Activated T-cell treated with anti-CD3 and anti-CD28 coated beads, Interleukin-2, amount 50 U/mL, for 4 hours (primary cell): ENCODE results near the gene MRRF. TPM values are rescaled to one million over a fixed set of nuclear protein-coding genes. Genes with fewer than 3 reads are reported as not detected.
"Not testable (repeated sequence)": the region's sequence is repeated elsewhere in the genome, so short reads cannot be mapped to it uniquely, and the experiment has no call there.

Source experiments
- ATAC-seq, 2 donors: fragments of 200-7000 bp; cut with Tn5 transposase; one replicate each; pipeline ENCODE4 v1.10.0; 2021
- DNase-seq: peaks from one replicate; pipeline ENCODE4 v3.0.0-alpha.2; 2020
- H3K27me3 Mint-ChIP-seq: one replicate; pipeline ENCODE4 v1.8.0; 2021; ENCODE audit warnings: low read depth, mixed read lengths
- H3K36me3 Mint-ChIP-seq: one replicate; pipeline ENCODE4 v1.8.0; 2022; ENCODE audit warnings: mixed read lengths; ENCODE audit not compliant: insufficient read depth
- H3K4me1 Mint-ChIP-seq: one replicate; pipeline ENCODE4 v1.8.0; 2021; ENCODE audit warnings: low read depth, mixed read lengths
- H3K4me3 Mint-ChIP-seq: one replicate; pipeline ENCODE4 v1.8.0; 2021; ENCODE audit warnings: mild to moderate bottlenecking, moderate library complexity, mixed read lengths
- H3K9me3 Mint-ChIP-seq: one replicate; pipeline ENCODE4 v1.8.0; 2021; ENCODE audit warnings: mixed read lengths
- total RNA-seq, 3 donors: library from RNA; stranded (reverse); gene quantifications; one replicate each; pipeline ENCODE4 v1.2.1, GENCODE V29; 2021

MRRF gene
- total RNA-seq, 3 donors from 2014 or later, result 93.0 to 94.4 (median 93.3) TPM

- H3K9me3 Mint-ChIP-seq, DNase-seq, H3K36me3 Mint-ChIP-seq, H3K4me3 Mint-ChIP-seq, H3K27me3 Mint-ChIP-seq, ATAC-seq, H3K4me1 Mint-ChIP-seq: not testable (repeated sequence)
Observed at GRCh38 chr9:122363131-122363530, 98.4 kb downstream of the MRRF start.

GRCh38 chr9:122364117-122364782 lies 99.6 kb downstream of the MRRF start:
- no peaks in the 10 kb centered on the region for H3K36me3 Mint-ChIP-seq
- H3K4me1 Mint-ChIP-seq, result no peaks in the 10 kb centered on the region
- no peaks in the 10 kb centered on the region for H3K9me3 Mint-ChIP-seq
- peaks cover 3% of the 10 kb centered on the region for H3K27me3 Mint-ChIP-seq
- ATAC-seq, result no peak
- DNase-seq, result no peak
- no peak overlapping the region for H3K4me3 Mint-ChIP-seq

DNA sequence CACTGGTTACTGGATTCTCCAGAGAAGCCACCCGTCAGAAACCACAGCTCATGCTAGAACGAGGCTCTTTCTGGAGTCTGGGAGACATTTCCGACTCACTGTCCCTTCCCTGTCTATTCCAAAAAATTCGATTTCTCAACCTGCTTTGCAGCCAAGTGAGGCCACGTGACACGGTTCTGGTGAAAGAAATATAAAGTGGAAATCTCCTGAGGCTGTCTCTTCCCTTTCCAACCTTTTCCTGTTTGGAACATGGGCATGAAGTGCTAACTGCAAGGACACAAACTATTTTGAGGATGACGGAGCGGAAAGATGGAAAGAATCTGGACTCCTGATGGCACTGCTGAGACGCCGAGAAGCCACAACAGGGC lies 100.1 kb downstream of the MRRF start:
- ATAC-seq (no peak), DNase-seq (no peak)
- no peak overlapping the region for H3K4me3 Mint-ChIP-seq
- no peaks in the 10 kb centered on the region for H3K36me3 Mint-ChIP-seq
- H3K27me3 Mint-ChIP-seq, result peaks cover 3% of the 10 kb centered on the region
- H3K4me1 Mint-ChIP-seq, result no peaks in the 10 kb centered on the region
- no peaks in the 10 kb centered on the region for H3K9me3 Mint-ChIP-seq

DNA sequence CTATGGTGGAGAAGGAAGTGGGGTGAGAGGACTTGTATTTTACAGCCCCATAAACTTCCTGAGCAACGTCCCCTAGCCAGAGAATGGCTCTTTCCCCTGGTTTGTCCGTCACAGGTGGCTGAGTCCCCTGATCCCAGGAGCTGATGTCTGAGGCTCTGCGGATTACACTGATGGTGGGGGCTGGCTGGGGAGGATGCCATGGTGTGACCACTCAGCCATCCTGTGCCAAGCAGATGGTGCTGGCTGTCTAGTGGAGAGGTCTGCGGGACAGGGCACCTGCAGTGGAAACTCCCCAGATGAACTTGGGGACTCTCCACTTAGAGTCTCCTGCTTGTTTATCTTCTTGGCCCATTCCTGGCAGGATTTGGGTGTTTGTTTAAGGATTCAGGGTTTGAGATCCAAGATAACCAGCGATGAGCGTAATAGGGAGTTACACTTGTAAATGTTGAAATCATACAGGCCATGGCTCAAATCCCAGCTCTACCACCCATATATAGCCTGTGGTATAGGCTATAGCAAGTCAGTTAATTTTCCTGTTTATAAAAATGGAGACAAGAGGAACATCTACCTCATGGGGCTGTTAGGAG lies 101.5 kb downstream of the MRRF start:
- H3K27me3 Mint-ChIP-seq, result peaks cover 10% of the 10 kb centered on the region
- H3K4me3 Mint-ChIP-seq, result no peak overlapping the region
- H3K4me1 Mint-ChIP-seq, result peaks cover 3% of the 10 kb centered on the region
- ATAC-seq, result no peak
- H3K9me3 Mint-ChIP-seq, result no peaks in the 10 kb centered on the region
- no peak for DNase-seq
- no peaks in the 10 kb centered on the region for H3K36me3 Mint-ChIP-seq

GRCh38 chr9:122367065-122367464 lies 102.4 kb downstream of the MRRF start:
- peaks cover 13% of the 10 kb centered on the region for H3K27me3 Mint-ChIP-seq
- H3K36me3 Mint-ChIP-seq, result no peaks in the 10 kb centered on the region
- no peak for ATAC-seq
- H3K4me3 Mint-ChIP-seq, result no peak overlapping the region
- peaks cover 9% of the 10 kb centered on the region for H3K4me1 Mint-ChIP-seq
- H3K9me3 Mint-ChIP-seq, result no peaks in the 10 kb centered on the region
- no peak for DNase-seq

- DNase-seq (no peak), ATAC-seq (no peak)
- no peaks in the 10 kb centered on the region for H3K36me3 Mint-ChIP-seq
- H3K27me3 Mint-ChIP-seq, result peaks cover 21% of the 10 kb centered on the region
- H3K4me1 Mint-ChIP-seq, result peaks cover 12% of the 10 kb centered on the region
- H3K4me3 Mint-ChIP-seq, result no peak overlapping the region
- no peaks in the 10 kb centered on the region for H3K9me3 Mint-ChIP-seq
Observed at GRCh38 chr9:122367774-122368460, 103.2 kb downstream of the MRRF start.

DNA sequence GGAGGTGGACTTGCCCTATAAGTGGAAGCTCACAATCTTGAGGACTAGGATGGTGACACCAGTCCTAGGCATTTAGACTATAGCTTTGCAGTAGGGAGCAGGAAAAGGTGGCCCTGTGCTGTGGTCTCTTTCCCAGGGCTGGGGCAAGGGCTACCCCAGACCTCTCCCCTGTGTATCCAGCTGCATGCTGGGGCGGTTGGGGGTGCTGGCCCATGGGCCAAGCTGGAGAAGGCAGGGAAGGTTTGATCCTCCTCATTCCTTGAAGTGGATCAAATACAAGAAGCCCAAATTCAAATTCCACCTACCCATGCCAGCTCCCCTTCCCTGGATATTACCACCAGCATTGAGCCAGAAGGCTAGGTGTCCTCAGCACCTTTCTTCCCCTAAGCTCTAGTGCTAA lies 104.0 kb downstream of the MRRF start:
- no peaks in the 10 kb centered on the region for H3K36me3 Mint-ChIP-seq
- H3K27me3 Mint-ChIP-seq, result peaks cover 25% of the 10 kb centered on the region
- H3K4me1 Mint-ChIP-seq, result peaks cover 12% of the 10 kb centered on the region
- no peak overlapping the region for H3K4me3 Mint-ChIP-seq
- H3K9me3 Mint-ChIP-seq, result no peaks in the 10 kb centered on the region
- no peak for ATAC-seq
- no peak for DNase-seq

- Mint-ChIP-seq H3K36me3 (no peaks in the 10 kb centered on the region), H3K9me3 (no peaks in the 10 kb centered on the region), H3K4me1 (peaks cover 12% of the 10 kb centered on the region), H3K4me3 (peak overlapping the region; percentile 69), H3K27me3 (peaks cover 29% of the 10 kb centered on the region)
- DNase-seq (no peak), ATAC-seq (no peak)
Observed at GRCh38 chr9:122370303-122370702, 105.6 kb downstream of the MRRF start.

DNA sequence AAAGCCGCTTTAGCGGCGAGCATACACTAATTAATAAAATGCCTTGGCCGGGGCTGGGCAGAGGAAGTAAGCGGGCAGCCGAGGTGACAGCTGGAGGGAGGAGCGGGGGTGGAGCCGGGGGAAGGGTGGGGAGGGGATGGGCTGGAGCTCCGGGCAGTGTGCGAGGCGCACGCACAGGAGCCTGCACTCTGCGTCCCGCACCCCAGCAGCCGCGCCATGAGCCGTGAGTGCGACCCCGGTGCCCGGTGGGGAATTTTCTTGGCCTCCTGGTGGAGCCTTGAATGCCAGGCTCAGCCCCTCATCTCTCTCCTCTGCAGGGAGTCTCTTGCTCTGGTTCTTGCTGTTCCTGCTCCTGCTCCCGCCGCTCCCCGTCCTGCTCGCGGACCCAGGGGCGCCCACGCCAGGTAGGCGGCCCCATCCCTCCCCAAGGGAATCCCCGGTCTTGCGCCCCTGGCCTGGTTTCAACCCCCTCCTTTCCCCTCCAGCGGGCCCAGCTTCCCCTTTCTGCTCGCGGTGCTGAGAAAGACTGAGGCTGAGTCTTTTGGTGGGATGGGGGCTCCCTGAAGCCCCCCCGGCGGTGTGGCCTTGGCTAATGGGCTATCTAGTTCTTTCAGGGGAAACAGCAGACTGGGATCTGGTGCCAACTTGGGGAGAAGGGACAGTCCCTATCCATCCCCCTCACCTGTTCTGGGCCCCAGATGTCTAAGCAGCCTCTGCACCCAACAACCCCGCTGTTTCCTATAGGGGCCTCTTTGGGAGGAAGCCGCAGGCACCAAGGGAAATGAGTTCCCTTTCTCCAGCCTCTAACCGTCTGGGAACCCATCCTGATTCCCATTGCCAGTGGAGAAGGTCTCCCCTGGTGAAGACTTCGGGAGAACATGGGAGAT lies 106.4 kb downstream of the MRRF start, which contains the start of gene PTGS1:
Gene PTGS1 (plus strand): TSS at position 156 of the 887 bp plus-strand sequence. CDS start 61 bp downstream, at position 217.
- Mint-ChIP-seq H3K36me3 (no peaks in the 10 kb centered on the region), H3K4me3 (peak within 1 kb of the TSS; percentile 69), H3K4me1 (peaks cover 12% of the 10 kb centered on the region), H3K27me3 (peaks cover 34% of the 10 kb centered on the region), H3K9me3 (no peaks in the 10 kb centered on the region)
- ATAC-seq (peak; percentile 59 to 66), DNase-seq (no peak)

- no peak overlapping the region for H3K4me3 Mint-ChIP-seq
- no peaks in the 10 kb centered on the region for H3K36me3 Mint-ChIP-seq
- ATAC-seq (no peak), DNase-seq (no peak)
- peaks cover 12% of the 10 kb centered on the region for H3K4me1 Mint-ChIP-seq
- peaks cover 34% of the 10 kb centered on the region for H3K27me3 Mint-ChIP-seq
- H3K9me3 Mint-ChIP-seq, result no peaks in the 10 kb centered on the region
Observed at GRCh38 chr9:122371846-122372245, 107.2 kb downstream of the MRRF start.

DNA sequence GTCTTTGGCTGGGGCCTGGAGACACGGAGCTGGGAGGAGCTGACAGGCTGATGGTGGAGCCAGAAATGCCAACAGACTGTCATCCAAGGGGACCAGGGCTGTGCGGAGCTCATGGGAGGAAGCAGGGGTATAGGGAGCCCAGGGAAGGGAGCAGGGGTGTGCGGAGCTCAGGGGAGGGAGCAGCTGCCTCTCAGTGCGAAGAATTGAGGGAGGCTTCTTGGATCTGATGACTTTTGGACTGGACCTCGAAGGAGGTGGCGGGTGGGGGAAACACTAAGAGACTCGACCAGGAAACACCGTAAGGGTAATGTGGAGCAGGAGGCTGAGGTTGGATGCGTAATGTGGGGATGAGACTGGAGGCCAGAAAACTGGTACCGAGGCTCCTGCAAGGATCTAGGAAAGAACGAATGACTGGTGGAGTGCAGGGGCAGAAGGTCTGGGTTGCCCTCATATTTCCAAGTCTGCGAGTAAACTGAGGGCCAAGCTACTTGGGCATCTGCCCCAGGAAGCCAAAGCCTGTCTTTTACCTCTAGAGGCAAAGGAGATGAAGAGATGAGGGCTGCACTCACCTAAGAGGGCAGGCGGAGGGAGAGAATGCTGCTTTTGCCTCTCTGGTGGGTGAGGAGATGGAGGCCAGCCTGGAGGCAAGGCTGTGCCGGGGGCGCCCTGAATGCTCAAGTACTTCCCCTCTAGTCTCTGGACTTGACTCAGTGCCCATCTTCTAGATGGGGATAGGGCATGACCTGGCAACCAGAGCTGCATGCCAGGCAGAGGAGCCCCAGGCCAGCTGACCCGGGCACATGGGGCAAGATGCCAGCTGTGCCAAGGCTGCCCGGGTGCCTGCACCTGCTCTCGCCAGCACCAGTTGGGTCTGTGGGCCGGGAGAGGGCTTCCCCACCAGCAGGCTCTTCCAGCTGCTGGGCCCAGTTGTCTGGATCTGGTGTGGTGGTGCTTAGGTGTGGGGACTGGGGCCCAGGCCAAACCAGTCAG lies 108.5 kb downstream of the MRRF start:
- no peak for ATAC-seq
- no peak for DNase-seq
- Mint-ChIP-seq H3K27me3 (peaks cover 37% of the 10 kb centered on the region), H3K4me3 (no peak overlapping the region), H3K36me3 (no peaks in the 10 kb centered on the region), H3K9me3 (no peaks in the 10 kb centered on the region), H3K4me1 (peaks cover 12% of the 10 kb centered on the region)

GRCh38 chr9:122374885-122375420 lies 110.3 kb downstream of the MRRF start:
- Mint-ChIP-seq H3K4me1 (peaks cover 12% of the 10 kb centered on the region), H3K27me3 (peaks cover 37% of the 10 kb centered on the region), H3K9me3 (peaks cover 10% of the 10 kb centered on the region), H3K36me3 (no peaks in the 10 kb centered on the region), H3K4me3 (no peak overlapping the region)
- ATAC-seq, result no peak
- DNase-seq, result no peak

DNA sequence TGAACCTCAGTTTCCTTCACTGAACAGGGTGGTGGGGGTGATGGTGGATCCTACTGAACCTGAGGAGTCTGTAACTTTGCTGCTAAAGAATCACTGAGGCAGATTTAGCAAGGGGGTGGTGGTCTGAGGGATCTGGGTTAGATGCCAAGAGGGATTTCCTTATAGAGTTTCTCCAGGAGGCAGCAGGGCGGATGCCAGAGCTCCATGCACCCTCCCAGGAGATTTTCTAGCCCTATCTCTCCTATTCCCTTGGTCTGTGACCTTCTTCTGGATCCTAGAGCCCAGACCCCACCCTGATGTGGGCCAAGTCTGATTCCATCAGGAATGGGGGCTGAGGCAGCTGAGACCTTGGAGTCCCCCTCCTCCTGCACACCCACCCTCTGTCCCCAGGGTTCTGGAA lies 112.1 kb downstream of the MRRF start:
- H3K4me3 Mint-ChIP-seq, result no peak overlapping the region
- no peak for ATAC-seq
- H3K4me1 Mint-ChIP-seq, result peaks cover 5% of the 10 kb centered on the region
- no peak for DNase-seq
- H3K27me3 Mint-ChIP-seq, result peaks cover 28% of the 10 kb centered on the region
- no peaks in the 10 kb centered on the region for H3K36me3 Mint-ChIP-seq
- H3K9me3 Mint-ChIP-seq, result peaks cover 10% of the 10 kb centered on the region
